GM23338 (cell line): ENCODE measurements around the gene ABL2. TPM values are rescaled to one million over a fixed set of nuclear protein-coding genes. Genes with fewer than 3 reads are reported as not detected.

Experiments
- ATAC-seq: fragments of 200-7000 bp; cut with Tn5 transposase; 3 replicates; pipeline ENCODE4 v1.9.1; 2020
- DNase-seq: peaks from one replicate; pipeline ENCODE4 v3.0.0-alpha.2; 2015; ENCODE audit warnings: low spot score
- H2AFZ ChIP-seq: fragments of 200-600 bp; sonication (generic); 2 replicates; pipeline ENCODE4 v1.8.0; 2016; ENCODE audit warnings: antibody characterized with exemption, mild to moderate bottlenecking, moderate library complexity
- H3F3A ChIP-seq: fragments of 200-600 bp; sonication (generic); replicated peaks from 2 replicates; pipeline ENCODE4 v1.8.0; 2017; ENCODE audit warnings: antibody characterized with exemption, mixed run types, low read depth
- H3K27ac ChIP-seq: fragments of 200-600 bp; sonication (generic); 2 replicates; pipeline ENCODE4 v1.6.1; 2016; ENCODE audit warnings: low read depth
- H3K27me3 ChIP-seq: fragments of 200-600 bp; sonication (generic); 2 replicates; pipeline ENCODE4 v1.8.0; 2016; ENCODE audit warnings: mild to moderate bottlenecking, mixed run types, moderate library complexity; ENCODE audit not compliant: insufficient read depth
- H3K36me3 ChIP-seq: fragments of 200-600 bp; sonication (generic); 2 replicates; pipeline ENCODE4 v1.8.0; 2016; ENCODE audit warnings: mild to moderate bottlenecking; ENCODE audit not compliant: insufficient read depth
- H3K4me1 ChIP-seq: fragments of 200-600 bp; sonication (generic); 2 replicates; pipeline ENCODE4 v1.8.0; 2016; ENCODE audit warnings: mild to moderate bottlenecking, moderate library complexity; ENCODE audit not compliant: insufficient read depth
- H3K4me2 ChIP-seq: fragments of 200-600 bp; sonication (generic); 2 replicates; pipeline ENCODE4 v1.7.1; 2017; ENCODE audit warnings: mixed run types
- H3K4me3 ChIP-seq: fragments of 200-600 bp; sonication (generic); 2 replicates; pipeline ENCODE4 v1.6.1; 2016; ENCODE audit warnings: mixed run types
- H3K79me2 ChIP-seq: fragments of 200-600 bp; sonication (generic); replicated peaks from 2 replicates; pipeline ENCODE4 v1.8.0; 2017; ENCODE audit warnings: mild to moderate bottlenecking; ENCODE audit not compliant: insufficient read depth
- H3K9me2 ChIP-seq: fragments of 200-600 bp; sonication (generic); 2 replicates; pipeline ENCODE4 v1.8.0; 2017; ENCODE audit not compliant: insufficient read depth
- H4K20me1 ChIP-seq: fragments of 200-600 bp; sonication (generic); replicated peaks from 2 replicates; pipeline ENCODE4 v1.8.0; 2017; ENCODE audit warnings: mild to moderate bottlenecking; ENCODE audit not compliant: insufficient read depth
- H3K27ac Mint-ChIP-seq: 2 replicates; pipeline ENCODE4 v1.8.0; 2020; ENCODE audit warnings: inconsistent platforms, mild to moderate bottlenecking, moderate library complexity, mixed read lengths
- H3K27me3 Mint-ChIP-seq: 3 replicates; pipeline ENCODE4 v1.8.0; 2022; ENCODE audit warnings: low read depth, mild to moderate bottlenecking, moderate library complexity, mixed read lengths, inconsistent platforms; ENCODE audit not compliant: insufficient read depth, poor library complexity
- H3K36me3 Mint-ChIP-seq: 3 replicates; pipeline ENCODE4 v1.8.0; 2021; ENCODE audit warnings: low read depth, mild to moderate bottlenecking, inconsistent platforms, moderate library complexity, mixed read lengths
- H3K4me1 Mint-ChIP-seq: 3 replicates; pipeline ENCODE4 v1.8.0; 2020; ENCODE audit warnings: mild to moderate bottlenecking, inconsistent platforms, mixed read lengths
- H3K4me3 Mint-ChIP-seq: 3 replicates; pipeline ENCODE4 v1.8.0; 2021; ENCODE audit warnings: moderate library complexity, mild to moderate bottlenecking, inconsistent platforms, mixed read lengths
- H3K9me3 Mint-ChIP-seq: 3 replicates; pipeline ENCODE4 v1.8.0; 2020; ENCODE audit warnings: moderate library complexity, mild to moderate bottlenecking, inconsistent platforms, mixed read lengths
- CREB1 ChIP-seq: fragments of 250-450 bp; sonication (Bioruptor Pico); IDR thresholded peaks from 2 replicates; pipeline ENCODE4 v1.5.0; 2020; ENCODE audit warnings: low read depth, mild to moderate bottlenecking, moderate library complexity
- CTCF ChIP-seq, 2 experiments: fragments of 200-600 bp in 1 of 2; sonication (generic) in 1 of 2; conservative IDR thresholded peaks; 2 replicates each; pipeline versions ENCODE4 v1.5.1 to v1.6.1; 2016 to 2017; ENCODE audit warnings: antibody characterized with exemption in 2 of 2, low read depth in 2 of 2, mild to moderate bottlenecking in 2 of 2, moderate library complexity in 1 of 2
- EZH2 ChIP-seq: fragments of 200-600 bp; sonication (generic); IDR thresholded peaks from one replicate; pipeline ENCODE4 v1.8.0; 2017; ENCODE audit warnings: antibody characterized with exemption, mild to moderate bottlenecking, low read depth; ENCODE audit not compliant: unreplicated experiment
- NANOG ChIP-seq: IDR thresholded peaks from 2 replicates; pipeline ENCODE4 v1.6.1; 2016; ENCODE audit warnings: antibody characterized with exemption, borderline replicate concordance
- POLR2AphosphoS5 ChIP-seq: IDR thresholded peaks from 2 replicates; pipeline ENCODE4 v1.6.1; 2016; ENCODE audit warnings: antibody characterized with exemption, low read depth
- STAT1 ChIP-seq: IDR thresholded peaks from one replicate; pipeline ENCODE4 v1.6.1; 2016; ENCODE audit warnings: antibody characterized with exemption; ENCODE audit not compliant: unreplicated experiment
- polyA plus RNA-seq: library from polyadenylated mRNA; unstranded; fragments of >200 nt; fragmentation: Nextera tagmentation; extraction: Ambion mirVana; gene quantifications from 2 replicates; pipeline ENCODE4 v1.2.1, GENCODE V29; 2016
- total RNA-seq: library from RNA; depleted of rRNA; stranded (reverse); fragments of >200 nt; shearing (Covaris generic); gene quantifications from 2 replicates; pipeline ENCODE4 v1.2.3, GENCODE V29; 2014
- TF ChIP-seq, protein P1 (sequence below): fragments of 250-450 bp; sonication (Bioruptor Pico); IDR thresholded peaks from 2 replicates; pipeline ENCODE4 v1.5.0; 2020; ENCODE audit warnings: mild to moderate bottlenecking, moderate library complexity
- TF ChIP-seq, protein P2 (sequence below): IDR thresholded peaks from one replicate; pipeline ENCODE4 v1.6.1; 2018; ENCODE audit warnings: antibody characterized with exemption; ENCODE audit not compliant: unreplicated experiment

Gene ABL2
- total and polyA plus RNA-seq, 2 experiments from 2014 or later = 5.8 to 22.7 TPM

- TF ChIP-seq, protein P1, sequence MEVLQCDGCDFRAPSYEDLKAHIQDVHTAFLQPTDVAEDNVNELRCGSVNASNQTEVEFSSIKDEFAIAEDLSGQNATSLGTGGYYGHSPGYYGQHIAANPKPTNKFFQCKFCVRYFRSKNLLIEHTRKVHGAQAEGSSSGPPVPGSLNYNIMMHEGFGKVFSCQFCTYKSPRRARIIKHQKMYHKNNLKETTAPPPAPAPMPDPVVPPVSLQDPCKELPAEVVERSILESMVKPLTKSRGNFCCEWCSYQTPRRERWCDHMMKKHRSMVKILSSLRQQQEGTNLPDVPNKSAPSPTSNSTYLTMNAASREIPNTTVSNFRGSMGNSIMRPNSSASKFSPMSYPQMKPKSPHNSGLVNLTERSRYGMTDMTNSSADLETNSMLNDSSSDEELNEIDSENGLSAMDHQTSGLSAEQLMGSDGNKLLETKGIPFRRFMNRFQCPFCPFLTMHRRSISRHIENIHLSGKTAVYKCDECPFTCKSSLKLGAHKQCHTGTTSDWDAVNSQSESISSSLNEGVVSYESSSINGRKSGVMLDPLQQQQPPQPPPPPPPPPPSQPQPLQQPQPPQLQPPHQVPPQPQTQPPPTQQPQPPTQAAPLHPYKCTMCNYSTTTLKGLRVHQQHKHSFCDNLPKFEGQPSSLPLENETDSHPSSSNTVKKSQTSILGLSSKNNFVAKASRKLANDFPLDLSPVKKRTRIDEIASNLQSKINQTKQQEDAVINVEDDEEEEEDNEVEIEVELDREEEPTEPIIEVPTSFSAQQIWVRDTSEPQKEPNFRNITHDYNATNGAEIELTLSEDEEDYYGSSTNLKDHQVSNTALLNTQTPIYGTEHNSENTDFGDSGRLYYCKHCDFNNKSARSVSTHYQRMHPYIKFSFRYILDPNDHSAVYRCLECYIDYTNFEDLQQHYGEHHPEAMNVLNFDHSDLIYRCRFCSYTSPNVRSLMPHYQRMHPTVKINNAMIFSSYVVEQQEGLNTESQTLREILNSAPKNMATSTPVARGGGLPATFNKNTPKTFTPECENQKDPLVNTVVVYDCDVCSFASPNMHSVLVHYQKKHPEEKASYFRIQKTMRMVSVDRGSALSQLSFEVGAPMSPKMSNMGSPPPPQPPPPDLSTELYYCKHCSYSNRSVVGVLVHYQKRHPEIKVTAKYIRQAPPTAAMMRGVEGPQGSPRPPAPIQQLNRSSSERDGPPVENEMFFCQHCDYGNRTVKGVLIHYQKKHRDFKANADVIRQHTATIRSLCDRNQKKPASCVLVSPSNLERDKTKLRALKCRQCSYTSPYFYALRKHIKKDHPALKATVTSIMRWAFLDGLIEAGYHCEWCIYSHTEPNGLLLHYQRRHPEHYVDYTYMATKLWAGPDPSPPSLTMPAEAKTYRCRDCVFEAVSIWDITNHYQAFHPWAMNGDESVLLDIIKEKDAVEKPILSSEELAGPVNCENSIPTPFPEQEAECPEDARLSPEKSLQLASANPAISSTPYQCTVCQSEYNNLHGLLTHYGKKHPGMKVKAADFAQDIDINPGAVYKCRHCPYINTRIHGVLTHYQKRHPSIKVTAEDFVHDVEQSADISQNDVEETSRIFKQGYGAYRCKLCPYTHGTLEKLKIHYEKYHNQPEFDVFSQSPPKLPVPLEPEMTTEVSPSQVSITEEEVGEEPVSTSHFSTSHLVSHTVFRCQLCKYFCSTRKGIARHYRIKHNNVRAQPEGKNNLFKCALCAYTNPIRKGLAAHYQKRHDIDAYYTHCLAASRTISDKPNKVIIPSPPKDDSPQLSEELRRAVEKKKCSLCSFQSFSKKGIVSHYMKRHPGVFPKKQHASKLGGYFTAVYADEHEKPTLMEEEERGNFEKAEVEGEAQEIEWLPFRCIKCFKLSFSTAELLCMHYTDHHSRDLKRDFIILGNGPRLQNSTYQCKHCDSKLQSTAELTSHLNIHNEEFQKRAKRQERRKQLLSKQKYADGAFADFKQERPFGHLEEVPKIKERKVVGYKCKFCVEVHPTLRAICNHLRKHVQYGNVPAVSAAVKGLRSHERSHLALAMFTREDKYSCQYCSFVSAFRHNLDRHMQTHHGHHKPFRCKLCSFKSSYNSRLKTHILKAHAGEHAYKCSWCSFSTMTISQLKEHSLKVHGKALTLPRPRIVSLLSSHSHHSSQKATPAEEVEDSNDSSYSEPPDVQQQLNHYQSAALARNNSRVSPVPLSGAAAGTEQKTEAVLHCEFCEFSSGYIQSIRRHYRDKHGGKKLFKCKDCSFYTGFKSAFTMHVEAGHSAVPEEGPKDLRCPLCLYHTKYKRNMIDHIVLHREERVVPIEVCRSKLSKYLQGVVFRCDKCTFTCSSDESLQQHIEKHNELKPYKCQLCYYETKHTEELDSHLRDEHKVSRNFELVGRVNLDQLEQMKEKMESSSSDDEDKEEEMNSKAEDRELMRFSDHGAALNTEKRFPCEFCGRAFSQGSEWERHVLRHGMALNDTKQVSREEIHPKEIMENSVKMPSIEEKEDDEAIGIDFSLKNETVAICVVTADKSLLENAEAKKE = no peak
Observed at GRCh38 chr1:179104611-179105250, 124.7 kb downstream of the ABL2 start (continued).

DNA sequence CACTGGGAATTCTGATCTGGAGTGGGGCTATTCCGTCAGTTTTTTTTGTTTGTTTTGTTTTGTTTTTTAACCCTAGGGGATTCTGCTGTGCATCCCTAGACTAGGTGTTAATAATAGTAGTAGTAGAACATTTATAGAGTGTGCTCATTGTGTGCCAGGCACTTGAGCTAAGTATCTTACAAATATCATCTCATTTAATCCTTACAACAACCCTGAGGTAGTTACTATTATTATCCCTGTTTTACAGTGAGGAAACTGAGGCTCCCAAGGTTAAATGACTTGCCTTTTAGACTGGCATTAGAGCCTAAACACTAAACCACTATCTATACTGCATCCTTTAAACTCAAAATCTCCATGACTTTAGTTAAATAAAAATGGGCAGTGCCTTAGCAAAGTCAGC, 125.5 kb downstream of the ABL2 start:
- Histone ChIP-seq H3K36me3 (no peaks in the 10 kb centered on the region; the same call in 1 of the 2 replicates), H4K20me1 (no peaks in the 10 kb centered on the region), H3K4me2 (no peak overlapping the region), H3K27ac (no peak overlapping the region), H2AFZ (no peak overlapping the region), H3K27me3 (no peaks in the 10 kb centered on the region), H3K79me2 (no peaks in the 10 kb centered on the region), H3F3A (no peaks in the 10 kb centered on the region), H3K4me1 (peaks cover 8% of the 10 kb centered on the region), H3K9me2 (no peaks in the 10 kb centered on the region), H3K4me3 (no peak overlapping the region)
- DNase-seq = no peak
- Mint-ChIP-seq H3K4me1 (peaks cover 20% of the 10 kb centered on the region), H3K36me3 (peaks cover 18% of the 10 kb centered on the region), H3K9me3 (no peaks in the 10 kb centered on the region), H3K27me3 (peaks cover 2% of the 10 kb centered on the region), H3K4me3 (no peak overlapping the region), H3K27ac (no peak overlapping the region)
- TF ChIP-seq STAT1 (no peak), EZH2 (no peak), NANOG (no peak), POLR2AphosphoS5 (no peak), CTCF (conservative IDR thresholded peaks at IDR 0.05; ENCODE audit: low read depth in 2 of 2) (no peak), CREB1 (no peak)
- TF ChIP-seq, protein P2, sequence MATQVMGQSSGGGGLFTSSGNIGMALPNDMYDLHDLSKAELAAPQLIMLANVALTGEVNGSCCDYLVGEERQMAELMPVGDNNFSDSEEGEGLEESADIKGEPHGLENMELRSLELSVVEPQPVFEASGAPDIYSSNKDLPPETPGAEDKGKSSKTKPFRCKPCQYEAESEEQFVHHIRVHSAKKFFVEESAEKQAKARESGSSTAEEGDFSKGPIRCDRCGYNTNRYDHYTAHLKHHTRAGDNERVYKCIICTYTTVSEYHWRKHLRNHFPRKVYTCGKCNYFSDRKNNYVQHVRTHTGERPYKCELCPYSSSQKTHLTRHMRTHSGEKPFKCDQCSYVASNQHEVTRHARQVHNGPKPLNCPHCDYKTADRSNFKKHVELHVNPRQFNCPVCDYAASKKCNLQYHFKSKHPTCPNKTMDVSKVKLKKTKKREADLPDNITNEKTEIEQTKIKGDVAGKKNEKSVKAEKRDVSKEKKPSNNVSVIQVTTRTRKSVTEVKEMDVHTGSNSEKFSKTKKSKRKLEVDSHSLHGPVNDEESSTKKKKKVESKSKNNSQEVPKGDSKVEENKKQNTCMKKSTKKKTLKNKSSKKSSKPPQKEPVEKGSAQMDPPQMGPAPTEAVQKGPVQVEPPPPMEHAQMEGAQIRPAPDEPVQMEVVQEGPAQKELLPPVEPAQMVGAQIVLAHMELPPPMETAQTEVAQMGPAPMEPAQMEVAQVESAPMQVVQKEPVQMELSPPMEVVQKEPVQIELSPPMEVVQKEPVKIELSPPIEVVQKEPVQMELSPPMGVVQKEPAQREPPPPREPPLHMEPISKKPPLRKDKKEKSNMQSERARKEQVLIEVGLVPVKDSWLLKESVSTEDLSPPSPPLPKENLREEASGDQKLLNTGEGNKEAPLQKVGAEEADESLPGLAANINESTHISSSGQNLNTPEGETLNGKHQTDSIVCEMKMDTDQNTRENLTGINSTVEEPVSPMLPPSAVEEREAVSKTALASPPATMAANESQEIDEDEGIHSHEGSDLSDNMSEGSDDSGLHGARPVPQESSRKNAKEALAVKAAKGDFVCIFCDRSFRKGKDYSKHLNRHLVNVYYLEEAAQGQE = no peak
- ATAC-seq = no peak
